HG02642 (cell line): ENCODE data around the gene TASL.
"Not testable (repeated sequence)": the region's sequence is repeated elsewhere in the genome, so short reads cannot be mapped to it uniquely, and the experiment has no call there.

ENCODE experiments used
- ATAC-seq: cut with Tn5 transposase; IDR thresholded peaks from one replicate; pipeline ENCODE4 v1.9.1; 2021; ENCODE audit warnings: mild to moderate bottlenecking; ENCODE audit not compliant: unreplicated experiment, poor library complexity

TASL gene

GRCh38 chrX:30580641-30581040, 3.1 kb upstream of the TASL start:
- no peak for ATAC-seq

GRCh38 chrX:30576881-30577280, 685 bp downstream of the TASL start:
- no peak for ATAC-seq

- ATAC-seq = no peak
Observed at GRCh38 chrX:30573125-30573524, 4.4 kb downstream of the TASL start.

- ATAC-seq = no peak
Observed at GRCh38 chrX:30572678-30573077, 4.9 kb downstream of the TASL start.

GRCh38 chrX:30572004-30572403, 5.6 kb downstream of the TASL start:
- ATAC-seq = no peak

- ATAC-seq = no peak
Observed at GRCh38 chrX:30570505-30570904, 7.1 kb downstream of the TASL start.

DNA sequence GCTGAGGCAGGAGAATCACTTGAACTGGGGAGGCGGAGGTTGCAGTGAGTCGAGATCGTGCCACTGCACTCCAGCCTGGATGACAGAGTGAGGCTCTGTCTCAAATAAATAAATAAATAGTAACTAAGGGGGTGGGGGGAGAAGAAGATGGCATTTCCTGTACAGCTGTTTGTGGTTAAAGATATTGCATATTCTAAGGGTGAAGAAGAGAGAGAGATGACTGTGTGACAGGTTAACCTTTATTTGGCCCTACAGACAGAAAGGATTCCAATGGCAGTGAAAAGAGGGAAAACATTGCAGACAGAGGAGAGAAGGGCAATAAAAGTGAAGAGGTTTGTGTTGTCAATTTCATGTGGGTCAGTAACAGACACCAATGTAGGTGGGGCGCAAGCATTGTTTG, 9.4 kb downstream of the TASL start:
- peak; percentile 65 for ATAC-seq

- ATAC-seq = not testable (repeated sequence)
Observed at GRCh38 chrX:30563070-30563469, 14.5 kb downstream of the TASL start.

- ATAC-seq = no peak
Observed at GRCh38 chrX:30561191-30561590, 16.4 kb downstream of the TASL start.

GRCh38 chrX:30538271-30538670, 39.3 kb downstream of the TASL start:
- peak; percentile 63 for ATAC-seq

DNA sequence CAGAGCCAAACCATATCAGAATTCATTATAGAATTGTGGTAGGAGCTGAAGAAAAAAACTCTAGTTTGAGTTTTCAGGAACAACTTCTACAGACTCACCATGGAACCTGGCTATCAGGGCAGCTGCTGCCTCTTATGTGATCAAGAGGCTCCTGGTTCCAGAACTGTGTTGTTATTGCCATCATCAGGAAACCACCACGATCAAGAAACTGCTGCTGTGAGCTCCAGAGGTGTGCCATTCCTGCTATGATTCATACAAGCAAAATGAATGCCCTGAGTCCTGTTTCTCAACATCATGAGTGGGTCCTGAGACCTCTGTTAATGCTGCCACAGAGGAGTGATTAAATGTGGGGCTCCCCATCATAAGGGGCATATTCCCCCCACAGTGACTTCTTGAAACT, 43.7 kb downstream of the TASL start:
- no peak for ATAC-seq

DNA sequence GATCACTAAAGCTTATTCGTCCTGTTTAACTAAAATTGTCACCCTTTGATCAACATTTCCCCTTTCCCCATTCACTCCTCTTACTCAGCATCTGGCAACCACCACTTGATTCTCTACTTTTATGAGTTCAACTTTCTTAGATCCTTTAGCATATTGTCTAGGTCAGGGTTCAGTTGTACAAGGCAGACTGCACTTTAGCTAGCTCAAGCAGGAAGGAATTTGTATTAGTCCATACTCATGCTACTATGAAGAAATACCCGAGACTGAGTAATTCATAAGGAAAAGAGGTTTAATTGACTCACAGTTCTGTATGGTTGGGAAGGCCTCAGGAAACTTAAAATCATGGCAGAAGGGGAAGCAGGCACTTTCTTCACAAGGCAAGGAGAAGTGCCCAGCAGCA, 44.3 kb downstream of the TASL start:
- no peak for ATAC-seq

GRCh38 chrX:30530606-30531005, 47.0 kb downstream of the TASL start:
- ATAC-seq = no peak

- no peak for ATAC-seq
Observed at GRCh38 chrX:30525732-30526131, 51.8 kb downstream of the TASL start.

DNA sequence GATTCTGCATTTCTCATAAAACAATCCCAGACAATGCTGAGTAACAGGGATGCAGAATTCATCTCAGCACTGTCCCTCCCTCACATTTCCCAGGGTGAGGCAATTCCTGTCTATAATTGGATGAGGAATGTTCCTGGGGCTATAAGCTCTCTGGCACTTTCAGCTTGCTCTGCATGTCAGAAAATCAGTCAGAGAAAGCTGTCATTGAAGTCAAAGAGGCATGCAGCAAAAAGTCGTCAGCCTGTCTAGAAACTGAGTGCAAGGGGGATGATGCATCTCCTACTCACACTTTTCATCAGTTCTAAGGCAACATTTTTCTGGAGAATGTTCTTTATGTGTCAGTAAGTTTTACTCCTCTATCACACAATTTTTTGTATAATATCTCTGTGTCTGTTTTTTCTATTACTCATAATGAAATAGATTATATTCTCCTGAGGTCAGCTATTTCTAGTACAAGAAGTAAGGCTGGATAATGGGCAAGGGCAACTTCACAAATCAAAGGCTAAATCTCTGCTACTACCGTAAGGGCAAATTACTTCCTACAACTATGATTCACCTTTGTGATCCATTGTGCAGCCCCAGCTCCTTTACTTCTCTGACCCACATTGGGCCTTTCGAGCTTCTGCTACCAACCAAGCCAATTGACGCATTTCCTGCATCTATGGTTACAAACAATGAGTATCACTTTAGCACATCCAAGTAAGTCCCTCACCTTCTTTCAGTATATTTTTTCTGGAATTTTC, 56.0 kb downstream of the TASL start:
- no peak for ATAC-seq

GRCh38 chrX:30513284-30513683, 64.3 kb downstream of the TASL start:
- ATAC-seq = no peak
